Breast epithelium (tissue), 3 donors: ENCODE results near the gene CUZD1.

ENCODE experiments used
- CTCF ChIP-seq, 3 donors: fragments of 450-650 bp; IDR thresholded peaks; one replicate each; pipeline ENCODE4 v1.5.1; 2016 to 2017; ENCODE audit warnings: antibody characterized with exemption in 3 of 3, mild to moderate bottlenecking in 3 of 3, moderate library complexity in 3 of 3
- POLR2A ChIP-seq: fragments of 450-650 bp; IDR thresholded peaks from one replicate; pipeline ENCODE4 v1.6.1; 2016; ENCODE audit warnings: antibody characterized with exemption, mild to moderate bottlenecking, moderate library complexity

- no peak for TF ChIP-seq POLR2A
- no peak for TF ChIP-seq CTCF (IDR thresholded peaks at IDR 0.05)
Observed at GRCh38 chr10:122839505-122839904, 6.2 kb downstream of the CUZD1 start.
